Skeletal muscle satellite cell (primary cell): ENCODE measurements around the gene CTXN1.
A peak's percentile ranks its signal among the peaks of the same experiment; 100 is the strongest.

Experiments
- H3K27me3 ChIP-seq: 2 replicates; pipeline ENCODE4 v1.7.0; 2013; ENCODE audit warnings: low read length; ENCODE audit not compliant: control insufficient read depth, insufficient read depth
- H3K36me3 ChIP-seq: 2 replicates; pipeline ENCODE4 v1.7.0; 2013; ENCODE audit warnings: mild to moderate bottlenecking, control low read depth, low read length; ENCODE audit not compliant: insufficient read depth
- H3K4me1 ChIP-seq: 2 replicates; pipeline ENCODE4 v1.7.0; 2013; ENCODE audit warnings: low read length; ENCODE audit not compliant: control insufficient read depth, insufficient read depth
- H3K4me2 ChIP-seq: 2 replicates; pipeline ENCODE4 v1.7.0; 2013; ENCODE audit warnings: mild to moderate bottlenecking, low read length
- H3K4me3 ChIP-seq: 2 replicates; pipeline ENCODE4 v1.7.0; 2013; ENCODE audit warnings: low read length
- H3K9ac ChIP-seq: 2 replicates; pipeline ENCODE4 v1.7.0; 2013; ENCODE audit warnings: mild to moderate bottlenecking, low read depth, low read length, moderate library complexity
- H3K9me3 ChIP-seq: replicated peaks from 2 replicates; pipeline ENCODE4 v1.7.0; 2013; ENCODE audit warnings: mild to moderate bottlenecking, control low read depth, low read length

CTXN1 gene

DNA sequence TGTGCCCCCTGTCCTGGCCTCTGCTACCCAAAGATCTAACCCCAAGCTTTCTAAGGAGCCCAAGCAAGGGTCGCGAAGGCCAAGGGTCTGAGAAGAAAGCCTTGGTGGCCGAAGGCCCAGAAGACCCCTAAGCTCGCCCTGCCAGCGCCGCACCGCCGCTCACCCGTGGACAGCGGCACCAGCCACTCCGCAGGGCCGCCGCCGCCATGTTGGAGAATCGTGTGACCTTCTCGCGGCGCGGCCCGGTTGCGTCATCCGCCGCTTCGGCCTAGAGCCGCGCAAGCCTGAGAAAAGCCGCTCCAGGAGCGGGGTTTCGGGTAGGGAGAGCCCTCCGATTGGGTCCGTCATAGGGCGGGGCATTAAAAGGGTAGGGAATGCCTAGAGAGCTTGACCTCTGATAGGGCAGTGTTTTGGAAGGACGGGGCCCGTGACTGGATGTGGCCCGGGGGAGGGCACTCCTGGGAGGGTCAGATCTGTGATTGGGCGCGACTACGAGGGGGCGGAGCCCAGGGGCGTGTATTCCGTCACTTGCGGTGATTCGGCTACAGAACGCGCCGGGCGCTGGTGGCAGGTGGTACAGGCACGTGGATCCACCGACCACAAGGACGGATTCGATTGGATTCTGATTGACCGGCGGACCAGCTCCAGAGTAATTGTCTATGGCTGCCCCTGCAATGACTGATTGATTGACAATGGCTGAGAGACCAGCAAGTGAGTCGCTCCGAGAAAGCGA is 17.7 kb upstream of the CTXN1 start, which contains the start of gene TIMM44:
Gene TIMM44 (minus strand): TSS at position 223 of the 733 bp plus-strand sequence. CDS start 15 bp downstream, at position 208.
- Histone ChIP-seq H3K36me3 (peaks cover 13% of the 10 kb centered on the region), H3K9me3 (no peaks in the 10 kb centered on the region), H3K4me3 (peak within 1 kb of the TSS; percentile 91), H3K27me3 (no peaks in the 10 kb centered on the region), H3K4me1 (peaks cover 3% of the 10 kb centered on the region), H3K9ac (peak within 1 kb of the TSS; percentile 97), H3K4me2 (peak within 1 kb of the TSS; percentile 98)

DNA sequence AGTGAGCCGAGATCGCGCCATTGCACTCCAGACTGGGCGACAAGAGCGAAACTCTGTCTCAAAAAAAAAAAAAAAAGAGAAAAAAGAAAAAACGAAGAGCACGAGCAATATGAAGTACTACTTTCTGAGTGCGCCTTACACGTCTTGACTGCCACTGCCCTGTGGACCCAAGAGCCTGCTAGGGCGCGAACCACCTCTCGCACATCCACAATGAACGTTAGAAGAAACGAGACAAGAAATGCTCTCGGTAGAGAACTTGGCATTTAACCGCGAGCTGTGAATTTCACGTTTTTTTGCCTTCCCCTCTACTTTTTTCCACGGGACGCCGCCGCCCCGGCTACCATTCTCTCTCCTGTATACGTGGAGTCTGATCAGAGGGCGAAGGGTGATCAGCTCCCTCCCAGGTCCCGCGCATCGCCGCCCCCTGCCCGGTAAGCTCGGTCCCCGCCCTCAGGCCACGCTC is 17.1 kb upstream of the CTXN1 start:
- Histone ChIP-seq H3K9me3 (no peaks in the 10 kb centered on the region), H3K4me3 (peak overlapping the region; percentile 91), H3K4me2 (peak overlapping the region; percentile 88), H3K27me3 (no peaks in the 10 kb centered on the region), H3K4me1 (peaks cover 3% of the 10 kb centered on the region), H3K9ac (peak overlapping the region; percentile 97), H3K36me3 (peaks cover 13% of the 10 kb centered on the region)

DNA sequence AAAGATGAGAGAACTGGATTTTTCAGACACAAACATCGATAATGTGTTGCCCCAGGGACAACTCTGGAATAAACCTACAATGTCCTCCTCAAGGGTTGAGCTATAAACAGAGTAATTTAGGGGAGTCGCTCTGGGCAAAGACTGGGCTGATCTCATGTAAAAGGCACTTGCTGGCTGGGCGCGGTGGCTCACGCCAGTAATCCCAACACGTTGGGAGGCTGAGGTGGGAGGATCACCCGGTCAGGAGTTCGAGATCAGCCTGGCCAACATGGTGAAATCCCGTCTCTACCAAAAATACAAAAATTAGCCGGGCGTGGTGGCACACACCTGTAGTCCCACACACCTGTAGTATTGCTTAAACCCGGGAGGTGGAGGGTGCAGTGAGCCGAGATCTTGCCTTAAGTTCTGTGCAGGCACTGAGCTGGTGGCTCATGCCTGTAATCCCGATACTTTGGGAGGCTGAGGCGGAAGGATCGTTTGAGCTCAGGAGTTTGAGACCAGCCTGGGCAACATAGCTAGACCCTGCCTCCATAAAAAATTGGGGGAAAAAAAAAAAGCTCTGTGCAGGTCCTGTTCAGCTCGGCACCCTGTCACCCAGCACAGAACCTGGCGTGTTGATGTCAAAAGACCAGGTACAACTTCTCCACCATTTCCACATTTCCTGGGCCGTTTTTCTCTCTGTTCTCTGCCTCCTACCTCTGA is 16.1 kb upstream of the CTXN1 start:
- H3K4me2 ChIP-seq = peak overlapping the region; percentile 88
- H3K9me3 ChIP-seq = no peaks in the 10 kb centered on the region
- H3K4me3 ChIP-seq = peak overlapping the region; percentile 91
- peaks cover 21% of the 10 kb centered on the region for H3K36me3 ChIP-seq
- H3K27me3 ChIP-seq = no peaks in the 10 kb centered on the region
- peaks cover 3% of the 10 kb centered on the region for H3K4me1 ChIP-seq
- no peak overlapping the region for H3K9ac ChIP-seq

DNA sequence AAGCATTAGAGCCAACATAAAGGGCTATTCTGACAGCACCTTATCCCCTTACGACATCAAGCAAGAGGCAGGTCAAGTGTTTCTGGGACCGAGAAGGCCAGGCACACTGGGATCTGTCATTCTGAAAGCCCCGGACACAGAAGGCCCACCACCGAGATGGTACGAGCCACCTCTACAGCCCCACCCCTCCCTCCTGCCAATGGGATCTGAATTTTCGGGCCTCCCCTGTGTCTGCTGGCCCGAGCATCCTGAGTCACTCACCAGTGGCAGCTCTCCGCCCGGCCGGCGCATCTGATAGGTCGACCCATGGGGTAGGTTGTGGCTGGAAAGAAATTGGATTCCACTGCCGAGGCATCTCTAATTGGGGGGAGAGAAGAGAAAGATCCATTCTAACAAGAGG is 14.9 kb upstream of the CTXN1 start:
- H3K9ac ChIP-seq = no peak overlapping the region
- H3K9me3 ChIP-seq = no peaks in the 10 kb centered on the region
- peaks cover 23% of the 10 kb centered on the region for H3K36me3 ChIP-seq
- no peaks in the 10 kb centered on the region for H3K27me3 ChIP-seq
- H3K4me2 ChIP-seq = no peak overlapping the region
- H3K4me1 ChIP-seq = peaks cover 3% of the 10 kb centered on the region
- H3K4me3 ChIP-seq = no peak overlapping the region

DNA sequence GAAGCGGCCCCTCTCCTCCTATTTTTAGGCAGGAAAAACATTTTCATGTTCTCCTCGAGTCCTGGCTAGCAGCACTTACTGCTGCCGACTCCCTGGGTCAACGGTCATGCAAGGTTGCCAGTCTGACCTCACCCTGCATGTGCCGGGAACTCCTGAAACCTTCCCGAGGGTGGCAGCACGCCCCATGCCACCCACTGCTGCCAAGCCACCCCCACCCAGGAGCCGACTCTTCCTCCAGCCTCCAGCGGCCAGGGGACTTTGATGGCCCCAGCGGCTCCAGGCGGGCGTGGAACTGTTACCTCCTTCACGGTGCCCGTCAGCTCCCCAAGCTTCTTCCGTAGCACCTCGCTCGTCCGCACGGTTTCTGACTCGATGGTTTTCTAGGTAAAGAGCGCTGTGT is 8.8 kb upstream of the CTXN1 start:
- no peaks in the 10 kb centered on the region for H3K9me3 ChIP-seq
- H3K4me2 ChIP-seq = no peak overlapping the region
- H3K9ac ChIP-seq = no peak overlapping the region
- H3K4me1 ChIP-seq = peaks cover 8% of the 10 kb centered on the region
- H3K36me3 ChIP-seq = peaks cover 60% of the 10 kb centered on the region
- no peaks in the 10 kb centered on the region for H3K27me3 ChIP-seq
- no peak overlapping the region for H3K4me3 ChIP-seq

DNA sequence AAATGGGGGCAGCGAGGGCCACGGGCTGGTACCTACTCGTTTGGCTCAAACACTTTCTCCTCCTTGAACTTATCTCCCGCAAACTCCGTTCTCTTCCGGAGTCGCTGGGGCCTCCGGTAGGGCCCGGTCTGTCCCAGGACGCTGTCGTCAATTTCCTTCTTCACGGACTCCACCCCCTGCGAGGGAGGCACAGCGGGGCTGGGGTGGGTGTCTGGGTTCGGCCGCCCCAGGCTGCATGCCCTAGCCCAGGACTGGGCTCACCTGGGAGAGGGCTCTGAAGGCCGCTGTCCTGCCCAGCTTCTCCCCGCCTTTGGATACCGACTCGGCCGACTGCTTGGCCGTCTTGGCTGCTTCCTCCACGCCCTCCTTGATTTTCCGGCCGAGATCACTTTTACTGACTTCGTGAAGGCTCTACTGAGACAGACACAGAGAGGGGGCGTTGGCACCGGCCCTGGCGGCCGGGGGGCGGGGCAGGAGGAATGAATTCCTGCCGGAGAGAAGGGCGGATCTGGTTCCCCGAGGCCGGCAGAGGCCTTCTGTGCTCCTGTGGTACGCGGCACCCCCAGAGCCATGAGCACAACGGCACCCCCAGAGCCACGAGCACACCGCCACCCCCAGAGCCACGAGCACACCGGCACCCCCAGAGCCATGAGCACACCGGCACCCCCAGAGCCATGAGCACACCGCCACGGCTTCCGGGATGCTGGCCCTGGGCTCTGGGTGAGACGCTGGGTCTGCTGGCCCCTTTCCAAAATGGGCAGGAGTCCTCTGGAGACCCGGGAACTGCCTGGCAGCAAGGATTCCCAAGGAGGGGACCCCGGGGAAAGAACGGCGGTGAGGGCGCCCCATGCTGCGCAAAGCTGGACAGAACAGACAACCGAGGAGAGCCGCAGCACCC is 8.1 kb upstream of the CTXN1 start:
- H3K4me2 ChIP-seq = no peak overlapping the region
- H3K4me3 ChIP-seq = no peak overlapping the region
- peaks cover 60% of the 10 kb centered on the region for H3K36me3 ChIP-seq
- no peaks in the 10 kb centered on the region for H3K9me3 ChIP-seq
- no peak overlapping the region for H3K9ac ChIP-seq
- no peaks in the 10 kb centered on the region for H3K27me3 ChIP-seq
- peaks cover 15% of the 10 kb centered on the region for H3K4me1 ChIP-seq

DNA sequence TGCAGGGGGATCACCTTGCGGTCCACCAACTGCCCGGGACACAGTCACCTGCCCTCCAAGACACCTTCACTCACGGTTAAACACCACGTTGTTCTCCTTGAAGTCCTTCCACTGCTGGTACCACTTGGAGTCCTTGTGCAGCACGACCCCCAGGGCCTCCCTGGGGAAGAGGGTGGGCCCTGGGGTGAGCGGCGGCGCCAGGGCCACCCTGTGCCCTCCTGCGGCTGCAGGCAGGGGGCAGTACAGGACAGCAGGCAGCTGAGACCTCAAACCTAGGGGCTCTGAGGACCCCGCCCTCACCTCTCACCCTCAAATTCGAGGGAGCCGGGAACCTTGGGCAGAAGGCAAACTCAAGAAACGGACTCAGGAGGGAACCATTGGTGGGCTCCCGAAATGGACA is 7.5 kb upstream of the CTXN1 start:
- Histone ChIP-seq H3K4me3 (no peak overlapping the region), H3K4me2 (no peak overlapping the region), H3K9ac (no peak overlapping the region), H3K27me3 (no peaks in the 10 kb centered on the region), H3K9me3 (no peaks in the 10 kb centered on the region), H3K36me3 (peaks cover 57% of the 10 kb centered on the region), H3K4me1 (peaks cover 20% of the 10 kb centered on the region)

DNA sequence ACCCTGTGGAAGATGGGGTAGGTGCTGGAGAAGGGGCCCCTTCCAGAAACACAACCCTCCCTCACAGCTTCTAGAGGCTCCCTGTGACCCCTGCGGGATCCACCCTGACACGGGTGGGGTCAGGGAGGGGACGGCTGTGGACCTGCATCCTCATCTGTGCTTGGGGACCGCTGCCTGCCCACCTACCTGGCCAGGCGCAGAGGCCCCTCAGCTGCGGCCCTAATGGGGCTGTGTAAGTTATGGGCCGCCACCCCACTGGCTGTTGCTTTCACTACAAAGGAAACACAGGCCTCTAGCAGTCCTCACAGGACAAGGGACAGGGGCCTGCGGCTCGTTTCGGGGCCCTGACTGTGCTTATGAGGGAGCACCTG is 7.0 kb upstream of the CTXN1 start:
- H3K9me3 ChIP-seq = no peaks in the 10 kb centered on the region
- peaks cover 25% of the 10 kb centered on the region for H3K4me1 ChIP-seq
- no peak overlapping the region for H3K4me3 ChIP-seq
- no peak overlapping the region for H3K4me2 ChIP-seq
- H3K27me3 ChIP-seq = no peaks in the 10 kb centered on the region
- no peak overlapping the region for H3K9ac ChIP-seq
- H3K36me3 ChIP-seq = peaks cover 56% of the 10 kb centered on the region

DNA sequence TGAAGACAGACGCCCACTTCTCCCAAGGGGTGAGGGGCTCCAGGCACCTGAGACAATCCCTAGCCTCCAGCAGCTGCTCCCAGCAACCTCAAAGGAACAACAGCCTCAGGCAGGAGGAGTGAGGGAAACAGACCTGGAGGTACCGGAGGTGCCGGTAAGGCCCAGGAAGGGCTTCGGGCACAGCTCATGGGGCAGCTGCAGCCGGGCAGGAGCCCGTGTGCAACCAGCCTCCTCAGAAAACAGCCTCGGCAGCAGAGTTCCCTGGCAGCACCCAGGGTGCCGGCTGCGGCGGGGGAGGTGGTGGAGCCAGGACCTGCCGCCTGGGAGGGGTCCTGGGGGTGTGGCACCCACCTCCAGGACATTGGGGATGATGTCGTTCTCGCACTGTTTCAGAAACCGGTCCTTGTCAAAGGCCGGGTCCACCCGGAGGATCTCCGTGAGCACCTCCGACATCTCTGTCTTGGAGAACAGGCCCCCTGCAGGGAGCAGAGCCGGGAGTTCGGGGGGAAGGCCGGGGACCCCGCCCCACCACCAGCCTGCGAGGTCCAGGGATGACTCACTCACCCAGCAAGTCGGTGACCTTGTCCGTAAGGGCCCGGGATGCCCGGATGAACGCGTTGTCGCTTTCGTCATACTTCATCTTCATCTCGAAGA is 6.5 kb upstream of the CTXN1 start:
- H3K4me3 ChIP-seq = no peak overlapping the region
- peaks cover 30% of the 10 kb centered on the region for H3K4me1 ChIP-seq
- H3K9me3 ChIP-seq = no peaks in the 10 kb centered on the region
- peaks cover 51% of the 10 kb centered on the region for H3K36me3 ChIP-seq
- no peaks in the 10 kb centered on the region for H3K27me3 ChIP-seq
- no peak overlapping the region for H3K4me2 ChIP-seq
- H3K9ac ChIP-seq = no peak overlapping the region

DNA sequence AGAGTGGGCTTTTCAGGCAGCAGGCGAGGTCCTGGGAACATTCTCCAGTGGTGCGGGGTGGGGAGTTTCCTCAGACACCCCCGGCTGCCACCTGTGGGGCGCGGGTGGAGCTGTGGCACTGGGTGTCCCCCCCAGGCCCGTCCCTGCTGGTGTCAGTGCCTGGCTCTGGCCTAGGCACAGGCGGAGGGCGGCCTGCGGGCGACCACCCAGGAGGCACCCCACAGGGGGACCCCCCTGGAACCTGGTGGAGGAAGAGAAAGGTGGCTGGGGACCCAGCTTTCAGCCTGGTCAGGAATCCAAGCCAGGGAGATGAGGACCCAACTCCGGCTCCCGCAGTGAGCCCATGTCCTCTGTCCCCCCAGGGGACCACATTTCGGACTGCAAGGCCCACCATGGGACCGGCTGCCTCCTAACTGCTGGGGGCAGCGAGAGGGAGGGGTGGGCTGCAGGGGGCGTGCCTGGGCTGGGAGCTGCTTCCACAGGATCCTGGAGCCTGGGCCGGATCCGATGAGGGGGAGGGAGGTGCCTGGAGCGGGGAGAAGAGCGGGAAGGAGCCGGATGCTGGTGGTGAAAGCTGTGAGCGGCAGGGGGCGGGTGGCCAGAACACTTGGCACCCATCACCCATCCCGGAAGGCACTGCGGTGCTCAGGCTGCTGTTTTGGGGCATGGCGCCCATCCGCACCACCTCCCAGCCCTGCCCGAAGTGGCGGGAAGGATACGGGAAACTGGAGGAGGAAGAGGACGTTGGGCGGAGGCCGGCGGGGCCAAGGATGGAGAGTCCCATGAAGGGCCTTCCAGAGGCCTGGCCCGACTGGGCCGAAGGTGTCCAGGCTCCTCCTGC is 5.5 kb upstream of the CTXN1 start:
- Histone ChIP-seq H3K36me3 (peaks cover 53% of the 10 kb centered on the region), H3K4me2 (no peak overlapping the region), H3K9ac (no peak overlapping the region), H3K4me1 (peaks cover 37% of the 10 kb centered on the region), H3K4me3 (no peak overlapping the region), H3K9me3 (no peaks in the 10 kb centered on the region), H3K27me3 (no peaks in the 10 kb centered on the region)
